ENCODE results near the gene GTPBP8. TPM values are rescaled to one million over a fixed set of nuclear protein-coding genes. Genes with fewer than 3 reads are reported as not detected.

The GTPBP8 gene
- total RNA-seq = 10 to 100 TPM; 16.4 to 25.0 TPM

DNA sequence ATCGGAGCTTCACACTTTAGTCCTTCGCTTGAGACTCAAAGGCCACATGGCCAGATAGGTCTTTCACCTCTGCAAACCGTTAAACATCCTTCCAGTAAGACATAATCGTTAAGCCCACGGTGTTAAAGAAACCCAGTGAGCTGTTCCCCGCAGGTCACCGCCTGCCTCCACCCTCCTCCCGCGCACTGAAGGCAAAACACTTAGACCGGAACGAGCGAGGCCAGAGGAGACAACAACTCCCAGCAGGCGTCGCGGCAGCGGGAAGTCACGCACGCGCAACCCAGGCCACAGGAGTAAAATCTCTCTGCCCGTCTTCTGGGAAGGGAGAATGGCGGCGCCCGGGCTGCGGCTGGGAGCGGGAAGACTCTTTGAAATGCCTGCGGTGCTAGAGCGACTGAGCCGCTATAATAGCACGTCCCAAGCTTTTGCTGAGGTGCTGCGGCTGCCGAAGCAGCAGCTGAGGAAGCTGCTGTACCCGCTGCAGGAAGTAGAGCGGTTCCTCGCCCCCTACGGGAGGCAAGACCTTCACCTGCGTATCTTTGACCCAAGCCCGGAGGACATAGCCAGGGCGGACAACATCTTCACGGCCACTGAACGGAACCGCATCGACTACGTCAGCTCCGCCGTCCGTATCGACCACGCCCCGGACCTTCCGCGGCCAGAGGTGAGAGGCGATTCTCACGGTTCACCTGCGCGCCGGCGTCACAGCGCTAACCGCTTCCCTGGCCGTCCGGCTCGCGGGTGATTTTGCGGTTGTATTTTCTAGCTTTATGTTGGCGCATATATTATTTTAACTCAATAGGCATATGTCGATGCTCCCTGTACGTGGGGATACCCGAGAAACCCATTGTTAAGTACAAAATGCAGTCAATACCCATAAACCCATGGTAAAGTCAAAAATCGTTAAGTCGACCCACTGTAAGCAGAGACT lies at the start of gene GTPBP8:
Gene GTPBP8, plus strand, starts transcription at position 313 of the 931 bp plus-strand sequence. Its CDS starts 16 bp downstream, at position 329.
- Histone ChIP-seq H3K4me3 (peak within 1 kb of the TSS; percentile 61 to 85), H3K9me3 (no peaks in the 10 kb centered on the region), H3K36me3 (no peaks in the 10 kb centered on the region), H3K4me1 (peaks cover 0 to 11% of the 10 kb centered on the region in 2 donors), H3K27me3 (no peaks in the 10 kb centered on the region), H3K27ac (peak within 1 kb of the TSS; percentile 88 to 96)
- DNase-seq (ENCODE audit: low spot score) = peak; percentile 93
- TF ChIP-seq CTCF (IDR thresholded peaks at IDR 0.05) = peak in 1 of 2 donors; percentile 22

DNA sequence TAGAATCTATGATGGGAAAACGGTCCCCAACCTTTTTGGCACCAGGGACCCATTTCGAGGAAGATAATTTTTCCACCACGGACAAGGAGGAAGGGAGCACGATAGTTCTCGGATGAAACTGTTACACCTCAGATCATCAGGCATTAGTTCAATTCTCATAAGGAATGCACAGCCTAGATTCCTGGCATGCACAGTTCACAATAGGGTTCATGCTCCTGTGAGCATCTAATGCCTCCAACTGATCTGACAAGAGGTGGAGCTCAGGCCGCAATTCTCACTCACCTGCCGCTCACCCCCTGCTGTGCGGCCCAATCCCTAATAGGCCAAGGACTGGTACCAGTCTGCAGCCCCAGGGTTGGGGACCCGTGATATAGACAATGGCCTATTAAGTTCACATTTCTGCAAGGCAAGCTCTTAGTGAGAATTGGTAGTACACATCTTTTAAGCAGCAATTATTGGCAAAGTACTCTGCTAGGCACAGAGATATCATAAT lies 42.4 kb upstream of the GTPBP8 start:
- no peak for DNase-seq (ENCODE audit: low spot score)
- H3K9me3 ChIP-seq = peaks cover 0 to 6% of the 10 kb centered on the region in 2 donors
- no peaks in the 10 kb centered on the region for H3K4me1 ChIP-seq
- TF ChIP-seq CTCF (IDR thresholded peaks at IDR 0.05) = no peak
- no peak overlapping the region for H3K27ac ChIP-seq
- H3K27me3 ChIP-seq = no peaks in the 10 kb centered on the region
- no peak overlapping the region for H3K4me3 ChIP-seq
- H3K36me3 ChIP-seq = no peaks in the 10 kb centered on the region

- Histone ChIP-seq H3K4me1 (no peaks in the 10 kb centered on the region), H3K9me3 (peaks cover 0 to 6% of the 10 kb centered on the region in 2 donors), H3K27ac (no peak overlapping the region), H3K4me3 (no peak overlapping the region), H3K36me3 (no peaks in the 10 kb centered on the region), H3K27me3 (no peaks in the 10 kb centered on the region)
- no peak for DNase-seq (ENCODE audit: low spot score)
- no peak for TF ChIP-seq CTCF (IDR thresholded peaks at IDR 0.05)
These were observed 34.4 kb upstream of the GTPBP8 start for GRCh38 chr3:112956351-112956750.

- Histone ChIP-seq H3K4me3 (no peak overlapping the region), H3K4me1 (no peaks in the 10 kb centered on the region), H3K36me3 (no peaks in the 10 kb centered on the region), H3K27ac (no peak overlapping the region), H3K9me3 (no peaks in the 10 kb centered on the region), H3K27me3 (no peaks in the 10 kb centered on the region)
- TF ChIP-seq CTCF (IDR thresholded peaks at IDR 0.05) = no peak
- DNase-seq (ENCODE audit: low spot score) = no peak
These were observed 31.8 kb upstream of the GTPBP8 start for GRCh38 chr3:112958811-112959560.

DNA sequence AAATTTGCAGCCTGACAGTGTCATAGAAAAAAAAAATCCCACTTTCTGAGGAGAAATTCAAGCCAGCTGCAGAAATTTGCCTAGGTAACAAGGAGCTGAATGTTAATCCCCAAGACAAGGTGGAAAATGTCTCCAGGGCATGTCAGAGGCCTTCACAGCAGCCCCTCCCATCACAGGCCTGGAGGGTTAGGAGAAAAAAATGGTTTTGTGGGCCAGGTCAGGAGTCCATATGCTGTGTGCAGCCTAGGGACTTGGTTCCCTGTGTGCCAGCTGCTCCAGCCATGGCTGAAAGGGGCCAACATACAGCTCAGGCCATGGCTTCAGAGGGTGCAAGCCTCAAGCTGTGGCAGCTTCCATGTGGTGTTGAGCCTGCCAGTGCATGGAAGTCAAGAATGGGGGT lies 27.1 kb upstream of the GTPBP8 start:
- Histone ChIP-seq H3K27ac (no peak overlapping the region), H3K9me3 (no peaks in the 10 kb centered on the region), H3K27me3 (no peaks in the 10 kb centered on the region), H3K36me3 (no peaks in the 10 kb centered on the region), H3K4me3 (no peak overlapping the region), H3K4me1 (no peaks in the 10 kb centered on the region)
- no peak for TF ChIP-seq CTCF (IDR thresholded peaks at IDR 0.05)
- no peak for DNase-seq (ENCODE audit: low spot score)
